Esophagus (tissue), 2 donors: ENCODE measurements around the gene COMP. TPM values are rescaled to one million over a fixed set of nuclear protein-coding genes. Genes with fewer than 3 reads are reported as not detected.

Experiments
- H3K27ac ChIP-seq, 2 donors: one replicate each; pipeline ENCODE4 v1.5.1; 2013; ENCODE audit warnings: low read depth in 2 of 2, mild to moderate bottlenecking in 2 of 2, inconsistent platforms in 1 of 2, low read length in 1 of 2, moderate library complexity in 1 of 2
- H3K27me3 ChIP-seq, 2 donors: one replicate each; pipeline ENCODE4 v1.6.1; 2013; ENCODE audit warnings: low read length in 2 of 2, control low read depth in 1 of 2, mild to moderate bottlenecking in 1 of 2; ENCODE audit not compliant: insufficient read depth in 2 of 2, control insufficient read depth in 1 of 2
- H3K36me3 ChIP-seq, 2 donors: one replicate each; pipeline ENCODE4 v1.6.1; 2013; ENCODE audit warnings: low read length in 1 of 2; ENCODE audit not compliant: control insufficient read depth in 2 of 2, insufficient read depth in 2 of 2
- H3K4me1 ChIP-seq, 2 donors: one replicate each; pipeline ENCODE4 v1.6.1; 2013; ENCODE audit warnings: low read length in 1 of 2; ENCODE audit not compliant: control insufficient read depth in 2 of 2, insufficient read depth in 2 of 2
- H3K4me3 ChIP-seq, 2 donors: one replicate each; pipeline ENCODE4 v1.5.1; 2013; ENCODE audit warnings: low read length in 2 of 2, mild to moderate bottlenecking in 2 of 2, low read depth in 1 of 2, moderate library complexity in 1 of 2
- H3K9me3 ChIP-seq, 2 donors: one replicate each; pipeline ENCODE4 v1.6.1; 2013; ENCODE audit warnings: mild to moderate bottlenecking in 2 of 2, low read depth in 1 of 2, low read length in 1 of 2, moderate library complexity in 1 of 2; ENCODE audit not compliant: control insufficient read depth in 2 of 2, insufficient read depth in 1 of 2
- WGBS, 2 donors: extraction: QIAGEN DNeasy Blood & Tissue Kit; methylation state at CpG; one replicate each; pipeline ENCODE4 v1.1.7; 2013; 5-methylcytosine and 5-hydroxymethylcytosine counted together
- polyA plus RNA-seq, 2 donors: library from polyadenylated mRNA; stranded (reverse); fragments of 200-250 nt; gene quantifications; one replicate each; pipeline ENCODE4 v1.2.3, GENCODE V29; 2013
- donor health status: healthy with polysubstance abuse.
- donor health status: Bipolar disorder and iron deficiency.

The COMP gene
- polyA plus RNA-seq, result 1 to 10 TPM in 1 of 2 donors, under 1 TPM in 1; 0.71 to 4.0 TPM

DNA sequence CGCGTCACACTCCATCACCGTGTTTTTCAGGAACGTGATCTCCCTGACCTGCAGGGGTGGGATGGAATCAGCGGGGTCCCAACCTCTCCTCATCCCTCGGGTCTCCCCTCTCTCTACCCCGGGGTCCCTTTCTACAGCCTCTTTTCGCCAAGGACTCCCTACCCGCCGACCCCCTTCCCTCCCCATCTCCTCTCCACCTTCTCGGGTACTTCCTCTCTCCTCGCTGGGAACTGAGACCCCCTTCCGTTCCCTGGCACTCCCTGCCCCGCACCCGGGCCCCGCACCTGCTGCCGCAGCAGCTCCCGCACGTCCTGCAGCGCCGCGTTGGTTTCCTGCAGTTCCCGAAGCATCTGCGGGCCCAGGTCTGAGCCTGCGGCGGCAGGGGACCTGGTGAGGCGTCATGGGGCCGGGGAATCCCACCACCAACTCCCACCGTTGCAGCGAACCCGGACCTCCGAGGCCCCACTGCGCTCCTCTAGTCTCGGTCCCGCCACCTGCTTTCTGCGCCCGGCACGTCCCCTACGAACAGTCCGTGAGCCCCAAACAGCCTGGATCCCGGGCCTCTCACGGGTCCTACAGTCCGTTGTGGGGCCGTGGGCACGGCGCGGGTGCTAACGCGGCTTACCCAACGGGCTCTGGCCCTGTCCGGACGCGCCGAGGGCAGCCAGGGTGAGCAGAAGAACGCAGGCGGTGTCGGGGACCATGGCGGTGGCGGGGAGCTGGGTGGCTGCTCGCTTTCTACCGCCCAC lies at the start of gene COMP:
Gene COMP, minus strand, starts transcription at position 740 of the 749 bp plus-strand sequence. Its CDS starts 36 bp downstream, at position 704.
- Histone ChIP-seq H3K36me3 (no peaks in the 10 kb centered on the region), H3K27me3 (peaks cover 8 to 39% of the 10 kb centered on the region in 2 donors), H3K9me3 (peaks cover 0 to 3% of the 10 kb centered on the region in 2 donors), H3K27ac (no peak within 1 kb of the TSS), H3K4me3 (no peak within 1 kb of the TSS), H3K4me1 (peaks cover 0 to 21% of the 10 kb centered on the region in 2 donors)
- WGBS, 2 donors, result 4% methylated on average over 61 of the region's 61 CpGs

DNA sequence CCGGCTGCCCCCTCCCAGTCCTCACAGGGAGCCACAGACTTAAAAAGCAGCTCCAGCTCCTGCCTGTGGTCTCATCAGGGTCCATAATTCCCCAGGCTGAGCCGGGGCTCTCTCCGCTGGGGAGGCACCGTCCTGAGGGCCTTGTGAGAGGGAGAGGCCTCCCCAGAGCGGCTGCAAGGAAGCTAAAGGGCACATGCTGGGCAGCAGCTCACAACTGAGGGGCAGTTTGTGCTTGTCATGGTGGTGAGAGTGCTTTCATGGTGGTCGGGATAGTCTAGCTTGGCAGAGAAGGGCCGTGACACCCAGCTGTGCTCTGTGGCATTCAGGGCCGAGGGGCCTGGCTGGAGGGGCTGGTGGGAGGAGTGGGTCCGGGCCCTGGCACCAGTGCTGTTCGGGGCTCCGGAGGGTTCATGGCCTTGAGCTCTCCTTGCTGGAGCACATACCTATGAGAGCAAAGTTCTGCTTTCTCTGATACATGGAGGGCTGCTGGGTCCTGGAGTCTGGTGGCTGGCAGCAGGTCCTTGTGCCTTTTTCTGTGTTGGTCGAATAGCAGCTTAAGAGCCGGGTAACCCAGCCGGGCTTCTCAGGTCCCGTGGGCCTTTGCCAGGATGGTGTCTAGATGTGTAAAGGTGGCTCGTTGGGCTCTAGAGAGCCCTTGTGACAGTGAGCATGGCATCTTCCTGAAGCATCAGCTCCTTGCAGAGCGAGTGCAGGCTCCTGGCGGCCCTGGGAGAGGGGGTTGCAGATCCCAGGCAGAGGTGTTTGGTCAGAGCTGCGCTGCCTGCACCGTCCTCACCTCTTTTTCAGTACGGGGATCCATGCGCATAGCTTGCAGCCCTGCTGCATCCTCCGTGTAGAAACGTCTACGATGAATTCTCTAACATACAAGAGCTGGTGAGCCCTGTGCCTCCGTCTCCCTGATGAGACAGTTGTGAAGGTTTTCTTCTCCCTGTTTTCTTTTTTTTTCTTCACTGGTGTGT lies 49.5 kb upstream of the COMP start:
- Histone ChIP-seq H3K4me1 (peaks cover 15% of the 10 kb centered on the region in 2 donors), H3K36me3 (peaks cover 0 to 9% of the 10 kb centered on the region in 2 donors), H3K27ac (no peak overlapping the region), H3K9me3 (no peaks in the 10 kb centered on the region), H3K27me3 (no peaks in the 10 kb centered on the region), H3K4me3 (no peak overlapping the region)
- WGBS, 2 donors, result 67 to 73% methylated on average over 26 of the region's 26 CpGs

GRCh38 chr19:18839465-18840287 lies 48.6 kb upstream of the COMP start:
- peaks cover 0 to 10% of the 10 kb centered on the region in 2 donors for H3K36me3 ChIP-seq
- no peak overlapping the region for H3K4me3 ChIP-seq
- peaks cover 13 to 16% of the 10 kb centered on the region in 2 donors for H3K4me1 ChIP-seq
- H3K27ac ChIP-seq, result no peak overlapping the region
- 61 to 74% methylated on average over 15 of the region's 15 CpGs for WGBS, 2 donors
- H3K9me3 ChIP-seq, result no peaks in the 10 kb centered on the region
- H3K27me3 ChIP-seq, result no peaks in the 10 kb centered on the region

DNA sequence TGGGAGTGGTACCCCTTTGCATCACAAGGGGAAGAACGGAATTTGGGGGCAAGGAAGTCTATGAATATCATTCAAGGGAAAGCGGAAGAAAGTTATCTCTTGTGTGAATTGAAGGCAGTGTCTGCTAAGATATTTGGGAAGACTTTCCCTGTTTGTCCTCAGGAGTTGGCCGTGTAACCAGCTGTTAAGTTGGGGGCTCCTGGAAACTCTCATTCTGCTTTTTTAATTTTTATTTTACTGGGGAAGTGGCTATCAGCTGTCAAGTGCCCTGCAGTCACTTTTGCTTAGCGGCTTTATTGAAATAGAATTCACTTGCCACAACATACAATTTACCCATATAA lies 43.5 kb upstream of the COMP start:
- H3K9me3 ChIP-seq, result no peaks in the 10 kb centered on the region
- peaks cover 0 to 2% of the 10 kb centered on the region in 2 donors for H3K36me3 ChIP-seq
- no peaks in the 10 kb centered on the region for H3K27me3 ChIP-seq
- peaks cover 3 to 8% of the 10 kb centered on the region in 2 donors for H3K4me1 ChIP-seq
- H3K27ac ChIP-seq, result peak overlapping the region in 1 of 2 donors; percentile 18
- 53 to 63% methylated on average over 4 of the region's 4 CpGs for WGBS, 2 donors
- peak overlapping the region in 1 of 2 donors; percentile 76 for H3K4me3 ChIP-seq

DNA sequence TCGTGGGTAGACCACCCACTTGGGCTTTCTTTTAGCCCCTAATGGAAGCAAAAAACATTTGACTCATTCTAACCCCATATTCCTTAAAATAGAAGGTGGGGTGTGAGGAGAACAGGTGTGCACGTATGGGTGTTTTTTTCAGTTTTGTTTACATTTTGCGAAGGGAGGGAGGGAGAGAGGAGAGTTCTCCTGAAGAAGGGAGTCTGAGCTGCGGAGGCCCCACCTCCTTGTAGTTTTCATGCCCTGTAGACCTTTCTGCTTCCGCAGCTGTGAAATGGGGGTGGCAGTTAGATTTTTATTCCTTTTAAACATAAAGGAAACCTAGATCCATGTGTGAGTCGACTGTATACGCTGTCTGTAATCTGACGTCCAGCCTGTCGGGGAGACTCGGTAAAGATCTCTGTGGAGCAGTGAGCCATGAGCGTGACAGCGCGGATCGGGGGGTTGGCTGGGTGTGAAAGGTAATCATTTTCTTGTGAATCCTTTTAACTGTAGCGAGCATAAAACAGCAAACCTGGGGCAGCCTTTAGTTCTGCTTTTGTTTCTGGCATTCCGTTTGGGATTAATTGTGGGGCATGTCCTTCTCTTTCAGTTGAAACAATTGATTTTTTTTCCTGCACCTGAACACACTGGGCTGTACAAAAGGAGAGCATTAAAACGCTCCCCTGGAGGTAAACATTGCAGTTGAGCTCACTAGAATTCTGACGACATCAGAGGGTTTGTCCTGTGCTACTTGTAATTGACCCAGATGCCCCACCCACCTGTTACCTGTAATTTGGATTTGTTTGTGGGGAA lies 42.9 kb upstream of the COMP start:
- 11 to 12% methylated on average over 18 of the region's 18 CpGs for WGBS, 2 donors
- Histone ChIP-seq H3K4me3 (peak overlapping the region; percentile 31 to 76), H3K36me3 (peaks cover 0 to 2% of the 10 kb centered on the region in 2 donors), H3K4me1 (peaks cover 0 to 4% of the 10 kb centered on the region in 2 donors), H3K9me3 (no peaks in the 10 kb centered on the region), H3K27me3 (no peaks in the 10 kb centered on the region), H3K27ac (peak overlapping the region in 1 of 2 donors; percentile 73)

- no peaks in the 10 kb centered on the region for H3K9me3 ChIP-seq
- H3K27ac ChIP-seq, result peak overlapping the region in 1 of 2 donors; percentile 91
- H3K4me1 ChIP-seq, result peaks cover 0 to 4% of the 10 kb centered on the region in 2 donors
- H3K27me3 ChIP-seq, result no peaks in the 10 kb centered on the region
- WGBS, 2 donors, result 1 to 2% methylated on average over 9 of the region's 9 CpGs
- peaks cover 0 to 2% of the 10 kb centered on the region in 2 donors for H3K36me3 ChIP-seq
- peak overlapping the region; percentile 76 to 96 for H3K4me3 ChIP-seq
These were observed 42.0 kb upstream of the COMP start for GRCh38 chr19:18833141-18833476.

DNA sequence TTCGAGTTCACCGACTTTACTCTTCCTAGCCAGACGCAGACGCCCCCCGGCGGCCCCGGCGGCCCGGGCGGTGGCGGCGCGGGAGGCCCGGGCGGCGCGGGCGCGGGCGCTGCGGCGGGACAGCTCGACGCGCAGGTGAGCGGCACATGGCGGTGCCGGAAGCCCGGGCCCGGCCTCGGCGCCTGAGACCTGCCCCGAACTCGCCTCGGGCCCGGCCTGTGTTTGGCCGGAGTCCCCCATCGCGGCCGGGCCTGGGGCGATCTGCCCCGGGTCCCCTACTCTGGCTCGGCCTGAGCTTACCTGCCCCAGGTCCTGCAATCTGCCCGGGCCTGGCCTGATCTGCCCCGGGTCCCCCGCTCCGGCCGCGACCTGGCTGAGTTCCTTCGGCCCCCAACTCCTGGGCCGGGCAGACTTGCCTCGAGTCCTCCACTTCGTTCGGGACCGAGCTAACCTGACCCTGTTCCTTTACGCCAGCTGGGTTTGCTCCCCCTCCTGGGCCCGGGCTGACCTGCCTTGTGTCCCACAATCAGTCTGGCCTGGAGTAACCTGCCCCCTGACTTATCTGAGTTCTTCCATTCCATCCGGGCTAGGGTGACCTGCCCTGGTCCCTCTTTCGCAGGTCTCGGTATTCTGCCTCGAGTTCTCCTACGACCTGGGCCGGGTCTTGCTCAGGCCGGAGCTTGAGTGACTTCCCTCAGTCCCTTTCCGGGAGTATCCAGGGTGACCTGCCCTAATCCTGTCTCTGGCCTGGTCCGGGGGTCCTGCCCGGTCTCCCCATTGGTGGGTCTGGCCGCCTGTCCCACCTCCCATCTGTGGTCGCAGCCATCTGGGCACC lies 41.4 kb upstream of the COMP start:
- no peaks in the 10 kb centered on the region for H3K27me3 ChIP-seq
- peaks cover 0 to 4% of the 10 kb centered on the region in 2 donors for H3K4me1 ChIP-seq
- WGBS, 2 donors, result 1% methylated on average over 41 to 69 of the region's 69 CpGs
- H3K4me3 ChIP-seq, result peak overlapping the region; percentile 76 to 96
- H3K36me3 ChIP-seq, result peaks cover 0 to 2% of the 10 kb centered on the region in 2 donors
- peak overlapping the region; percentile 87 to 91 for H3K27ac ChIP-seq
- no peaks in the 10 kb centered on the region for H3K9me3 ChIP-seq
